Skin epidermis (tissue), 12 donors: ENCODE results near the gene TOE1.
A peak's percentile ranks its signal among the peaks of the same experiment; 100 is the strongest.
"Not testable (repeated sequence)": the region's sequence is repeated elsewhere in the genome, so short reads cannot be mapped to it uniquely, and the experiment has no call there.

Experiments used
- H3K27ac ChIP-seq, 21 experiments: fragments of 200-600 bp; sonication (generic) in 11 of 21; one replicate each; pipeline ENCODE4 v1.5.0; 2020; ENCODE audit warnings: mild to moderate bottlenecking in 3 of 21, inconsistent platforms in 2 of 21, moderate library complexity in 2 of 21
- H3K4me3 ChIP-seq, 7 experiments: fragments of 200-600 bp; sonication (generic) in 2 of 7; one replicate each; pipeline ENCODE4 v1.5.0; 2020; ENCODE audit warnings: inconsistent platforms in 2 of 7, mild to moderate bottlenecking in 2 of 7, moderate library complexity in 1 of 7

Gene TOE1

DNA sequence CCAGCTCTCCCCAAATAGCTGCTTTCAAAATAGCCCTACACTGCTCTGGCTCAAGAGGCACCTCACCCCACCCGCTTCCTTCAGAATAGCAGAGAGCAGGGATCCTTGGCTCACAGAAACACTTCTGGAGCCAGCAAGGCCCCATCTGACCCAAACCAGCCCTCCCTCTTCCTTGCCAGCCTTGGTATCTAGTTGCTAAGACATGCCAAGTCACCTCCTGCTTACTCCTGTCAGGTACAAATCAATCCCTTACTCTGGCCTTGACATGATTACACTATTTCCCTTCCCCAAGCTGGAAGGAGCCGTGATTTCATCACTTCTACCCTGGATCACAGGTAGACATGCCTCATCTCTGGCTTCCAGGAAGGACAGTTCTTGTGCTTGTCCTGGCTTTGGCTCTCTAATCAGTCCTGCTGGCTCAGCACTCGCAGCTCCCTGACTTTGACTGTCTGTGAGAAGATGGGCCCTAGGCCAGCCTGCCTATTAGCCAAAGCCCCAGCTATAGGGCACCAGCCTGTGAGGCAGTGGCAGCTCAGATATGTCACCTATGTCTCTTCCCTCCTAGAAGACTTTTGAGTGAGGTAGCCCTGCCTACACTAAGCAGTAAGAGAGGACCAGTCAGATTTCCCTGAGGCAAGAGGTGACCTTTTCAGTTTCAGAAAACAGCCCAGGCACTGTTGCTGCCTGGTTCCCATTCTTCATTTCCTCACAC is 9.2 kb downstream of the TOE1 start:
- Histone ChIP-seq H3K27ac (peak overlapping the region in 17 of 21 experiments; percentile 6 to 66 (median 39)), H3K4me3 (no peak overlapping the region)

DNA sequence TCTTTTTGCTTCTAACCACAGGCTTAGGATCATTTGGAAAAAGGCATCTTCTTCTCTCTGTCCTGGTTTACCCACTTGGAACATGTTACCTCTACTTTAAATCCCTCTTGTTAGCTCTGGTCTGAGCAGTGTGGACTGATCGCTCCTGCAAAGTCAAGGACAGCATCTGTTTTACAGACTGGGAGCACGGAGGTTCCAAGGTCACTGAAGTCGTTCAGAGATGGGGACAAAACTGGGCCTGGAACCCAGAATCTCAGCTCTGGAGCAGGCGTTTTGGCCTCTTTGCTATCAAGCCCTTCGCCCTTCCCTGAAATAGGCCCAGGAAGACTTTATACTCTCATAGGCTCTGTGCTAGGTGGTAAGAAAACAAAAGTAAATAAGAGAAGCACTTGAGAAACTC is 11.5 kb downstream of the TOE1 start:
- H3K27ac ChIP-seq = no peak overlapping the region

DNA sequence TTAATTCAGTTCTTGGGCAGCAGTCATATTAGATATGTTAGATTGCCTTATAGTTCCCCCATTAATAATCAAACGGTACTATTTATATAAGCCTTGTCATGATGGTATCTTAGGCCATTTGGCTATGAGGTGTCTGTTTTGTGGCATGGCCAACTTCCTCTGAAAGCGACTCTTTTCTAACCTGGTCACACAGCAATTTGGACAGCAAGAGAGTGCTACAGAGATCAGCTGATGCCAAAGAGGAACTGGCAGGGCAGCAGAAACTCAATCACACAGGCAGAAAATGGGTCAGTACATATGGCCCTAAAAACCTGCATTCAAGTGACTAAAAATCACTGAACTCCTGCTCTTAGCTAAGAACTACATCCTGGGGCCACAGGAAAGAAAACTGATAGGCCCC is 13.7 kb downstream of the TOE1 start:
- no peak overlapping the region for H3K27ac ChIP-seq

More for the DNA sequence above, 11.5 kb downstream of the TOE1 start:
- no peak overlapping the region for H3K4me3 ChIP-seq

DNA sequence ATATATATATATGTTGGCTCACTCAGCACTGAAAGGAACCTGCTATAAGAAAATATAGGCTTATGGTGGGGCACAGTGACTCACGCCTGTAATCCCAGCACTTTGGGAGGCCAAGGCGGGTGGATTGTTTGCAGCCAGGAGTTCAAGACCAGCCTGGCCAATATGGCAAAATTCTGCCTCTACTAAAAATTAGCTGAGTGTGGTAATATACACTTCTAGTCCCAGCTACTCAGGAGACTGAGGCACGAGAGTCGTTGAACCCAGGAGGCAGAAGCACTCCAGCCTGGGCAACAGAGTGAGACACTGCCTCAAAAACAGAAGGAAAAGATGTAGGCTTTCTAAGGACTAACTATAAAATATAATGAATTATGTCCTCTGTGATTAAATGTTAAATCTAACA is 14.9 kb downstream of the TOE1 start:
- no peak overlapping the region for H3K27ac ChIP-seq
- no peak overlapping the region for H3K4me3 ChIP-seq

More for the DNA sequence above, 13.7 kb downstream of the TOE1 start:
- H3K4me3 ChIP-seq = no peak overlapping the region

DNA sequence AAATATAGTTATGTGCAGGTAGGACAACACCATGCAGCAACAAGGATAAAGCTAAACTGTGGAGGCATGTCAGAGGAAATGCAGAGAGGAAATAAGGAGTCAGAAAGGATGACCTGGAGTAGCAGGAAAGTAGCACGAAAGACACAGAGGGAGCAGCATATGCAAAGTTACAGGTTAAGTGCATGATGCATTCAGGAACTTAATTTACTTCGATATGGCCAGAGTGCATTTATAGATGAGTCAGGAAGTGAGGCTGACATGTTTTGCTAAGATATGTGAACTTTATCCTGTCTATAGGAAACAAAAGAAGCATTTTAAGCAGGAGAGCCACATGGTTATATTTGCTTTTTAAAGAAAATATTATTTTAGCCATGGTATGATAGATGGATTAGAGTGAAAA is 15.7 kb downstream of the TOE1 start:
- H3K27ac ChIP-seq = no peak overlapping the region
- no peak overlapping the region for H3K4me3 ChIP-seq

DNA sequence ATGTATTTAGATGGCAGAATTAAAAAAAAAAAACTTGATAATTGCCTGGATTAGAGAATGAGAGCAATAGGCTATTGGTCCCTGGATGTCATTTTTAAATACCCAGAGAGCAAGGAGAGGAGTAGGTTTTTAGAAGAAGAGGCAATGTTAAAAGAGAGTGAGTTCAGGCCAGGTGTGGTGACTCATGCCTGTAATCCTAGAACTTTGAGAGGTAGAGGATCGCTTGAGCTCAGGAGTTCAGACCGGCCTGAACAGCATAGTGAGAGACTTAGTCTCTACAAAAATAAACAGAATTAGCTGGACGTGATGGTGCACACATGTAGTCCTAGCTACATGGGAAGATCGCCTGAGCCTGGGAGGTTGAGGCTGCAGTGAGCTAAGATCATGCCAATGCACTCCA is 16.2 kb downstream of the TOE1 start:
- Histone ChIP-seq H3K4me3 (no peak overlapping the region), H3K27ac (no peak overlapping the region)

DNA sequence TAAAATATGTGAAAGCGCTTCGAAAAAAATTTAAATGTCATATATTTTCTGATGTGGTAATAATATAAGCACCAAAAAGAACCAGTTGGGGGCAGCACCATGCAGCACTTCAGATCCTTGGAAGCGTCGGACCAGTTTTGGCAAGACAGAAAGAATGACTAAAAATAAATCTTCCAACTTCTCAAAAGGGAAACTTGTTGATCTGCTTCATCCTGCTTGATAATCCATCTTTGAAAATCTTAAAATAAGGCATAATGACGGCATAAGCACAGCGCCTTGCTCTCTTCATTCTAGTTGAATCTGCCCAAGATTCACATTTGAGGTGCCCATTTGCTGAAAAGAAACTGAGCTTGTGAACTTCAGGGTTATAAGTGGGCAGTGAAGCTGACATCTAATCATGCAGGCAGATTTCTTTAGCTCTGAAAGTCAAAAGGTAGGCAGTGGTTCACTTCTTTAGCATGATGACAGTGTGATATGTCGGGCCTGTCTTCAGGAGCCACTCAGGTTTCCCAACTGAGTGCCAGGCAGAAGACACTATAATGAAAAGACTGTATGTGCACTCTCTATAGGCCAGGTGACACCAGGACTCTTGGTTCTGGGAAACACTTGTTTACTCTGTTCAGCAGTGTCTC is 20.0 kb downstream of the TOE1 start:
- Histone ChIP-seq H3K27ac (peak overlapping the region in 17 of 21 experiments; percentile 3 to 72 (median 47)), H3K4me3 (no peak overlapping the region)

DNA sequence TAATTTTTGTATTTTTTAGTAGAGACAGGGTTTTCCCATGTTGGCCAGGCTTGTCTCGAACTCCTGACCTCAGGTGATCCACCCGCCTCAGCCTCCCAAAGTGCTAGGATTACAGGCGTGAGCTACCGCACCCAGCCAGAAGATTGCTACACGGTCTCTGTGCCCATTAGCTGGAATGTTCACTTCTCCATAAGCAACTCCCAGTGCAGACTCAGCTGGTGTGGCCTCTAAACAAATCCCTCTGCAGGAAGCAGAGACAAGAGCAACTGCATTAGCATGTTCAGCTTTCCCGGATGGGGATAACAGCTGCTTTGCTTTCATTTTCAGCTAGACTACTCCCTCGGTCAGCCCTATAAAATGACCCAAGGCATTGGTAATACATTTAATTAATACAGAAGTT is 21.0 kb downstream of the TOE1 start:
- peak overlapping the region in 18 of 21 experiments; percentile 3 to 73 (median 52) for H3K27ac ChIP-seq
- not testable (repeated sequence) for H3K4me3 ChIP-seq

DNA sequence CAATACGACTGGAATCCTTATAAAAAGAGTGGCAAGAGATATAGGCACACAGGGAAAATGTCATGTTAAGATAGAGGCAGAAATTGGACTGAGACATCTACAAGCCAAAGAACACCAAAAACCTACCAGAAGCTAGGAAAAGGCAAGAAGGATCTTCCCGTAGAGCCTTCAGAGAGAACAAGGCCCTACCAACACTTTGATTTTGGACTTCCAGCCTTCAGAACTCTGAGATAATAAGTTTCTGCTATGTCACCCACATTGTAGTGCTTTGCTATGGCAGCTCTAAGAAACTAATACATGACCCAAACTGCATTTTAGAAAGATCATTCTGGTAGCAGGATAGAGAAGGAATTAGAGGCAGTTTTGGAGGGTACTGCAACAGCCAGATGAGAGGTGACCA is 24.3 kb downstream of the TOE1 start:
- H3K27ac ChIP-seq = no peak overlapping the region

DNA sequence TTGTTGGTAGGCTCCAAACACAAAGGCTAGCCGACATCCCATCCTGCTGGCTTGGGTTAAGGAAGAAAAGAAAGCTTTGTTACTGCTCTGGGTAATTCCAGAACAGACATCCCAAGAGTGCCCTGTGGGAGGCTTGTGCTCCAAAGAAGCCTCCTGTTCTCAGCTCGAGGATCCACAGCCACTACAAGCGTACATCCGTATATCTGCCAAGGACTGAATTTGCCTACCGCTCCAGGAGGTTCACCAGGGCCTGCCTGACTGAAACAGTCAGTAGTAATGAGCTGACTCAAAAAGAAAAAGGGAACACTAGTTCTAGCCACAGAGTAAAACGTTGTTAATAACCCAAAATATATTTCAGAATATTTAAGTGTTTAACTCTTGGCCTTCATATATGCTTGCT is 25.1 kb downstream of the TOE1 start:
- Histone ChIP-seq H3K27ac (no peak overlapping the region), H3K4me3 (no peak overlapping the region)

More for the DNA sequence above, 24.3 kb downstream of the TOE1 start:
- H3K4me3 ChIP-seq = no peak overlapping the region

DNA sequence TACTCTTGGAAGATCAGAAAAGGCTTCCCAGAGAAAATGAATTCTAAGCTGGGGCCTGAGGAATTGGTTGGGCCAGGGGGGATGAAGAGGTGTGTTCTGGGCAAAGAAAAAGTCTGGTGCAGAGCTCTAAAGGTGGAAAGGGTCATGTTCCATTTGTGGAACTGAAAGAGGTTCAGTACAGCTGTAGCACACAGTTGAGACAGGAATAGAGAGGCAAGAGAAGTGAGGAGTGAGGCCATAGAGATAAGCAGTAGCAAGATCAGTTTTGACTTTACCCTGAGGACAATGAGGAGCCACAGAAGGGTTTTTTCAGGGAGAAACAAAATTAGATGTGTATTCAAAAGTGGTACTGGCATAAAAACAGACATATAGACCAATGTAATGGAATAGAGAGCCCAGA is 30.6 kb downstream of the TOE1 start:
- H3K4me3 ChIP-seq = no peak overlapping the region
- H3K27ac ChIP-seq = no peak overlapping the region

DNA sequence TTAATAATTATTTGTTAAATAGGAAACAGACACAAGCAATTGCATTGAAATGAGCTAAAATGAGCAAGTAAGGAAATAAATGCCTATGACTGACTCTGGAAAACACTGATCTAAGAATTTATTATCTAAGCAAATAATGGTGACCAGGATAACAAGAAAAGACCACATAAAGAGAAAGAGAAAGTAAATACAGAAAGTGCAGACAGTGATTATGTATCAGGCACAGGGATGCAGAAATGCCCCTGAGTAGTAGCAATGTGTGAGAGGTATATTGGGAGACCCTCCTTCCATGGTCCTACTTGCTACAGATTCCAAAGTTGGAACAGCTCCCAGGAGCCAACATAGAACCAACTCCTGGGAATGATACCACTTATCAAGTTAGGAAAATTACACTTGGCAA is 33.6 kb downstream of the TOE1 start:
- peak overlapping the region in 1 of 21 experiments; percentile 34 for H3K27ac ChIP-seq

DNA sequence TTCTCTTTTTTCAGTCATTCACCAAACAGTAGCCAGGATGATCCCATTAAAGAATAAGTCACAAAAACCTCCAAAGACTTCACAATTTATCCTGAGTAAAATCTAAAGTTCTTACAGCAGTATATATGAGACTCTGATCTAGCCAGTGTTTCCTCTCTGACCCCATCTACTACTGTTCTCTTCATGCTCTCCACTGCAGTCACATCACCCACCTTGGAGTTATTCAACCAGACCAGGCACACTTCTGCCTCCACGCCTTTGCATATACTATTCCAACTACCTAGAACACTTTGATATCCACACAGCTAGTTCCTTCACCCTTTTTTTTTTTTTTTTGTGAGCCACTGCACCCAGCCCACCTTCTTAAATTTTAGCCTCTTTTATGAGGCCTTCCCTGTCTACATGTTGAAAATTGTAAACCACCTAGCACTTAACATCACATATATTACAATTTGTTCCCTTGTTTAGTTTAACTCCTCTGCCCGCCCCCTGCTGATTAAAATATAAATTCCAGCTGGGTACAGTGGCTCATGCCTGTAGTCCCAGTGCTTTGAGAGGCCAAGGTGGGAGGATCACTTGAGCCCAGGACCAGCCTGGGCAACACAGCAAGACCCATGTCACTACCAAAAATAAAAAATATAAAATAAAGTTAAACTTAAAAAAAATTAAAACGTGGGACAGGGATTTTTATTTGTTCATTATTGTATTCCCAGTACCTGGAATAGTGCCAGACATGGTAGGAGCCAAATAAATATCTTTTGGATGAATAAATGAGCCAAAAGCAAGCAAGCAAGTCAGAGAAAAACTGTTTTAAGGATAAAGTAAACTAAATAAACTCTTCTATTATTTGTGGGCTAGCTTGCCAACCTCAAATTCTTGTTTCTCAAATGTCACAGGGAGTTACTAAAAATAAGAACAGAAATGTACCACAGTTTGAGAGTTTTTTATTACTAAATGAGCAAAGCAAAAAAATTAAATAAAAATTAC is 35.4 kb downstream of the TOE1 start:
- no peak overlapping the region for H3K27ac ChIP-seq
- no peak overlapping the region for H3K4me3 ChIP-seq

More for the DNA sequence above, 33.6 kb downstream of the TOE1 start:
- no peak overlapping the region for H3K4me3 ChIP-seq

DNA sequence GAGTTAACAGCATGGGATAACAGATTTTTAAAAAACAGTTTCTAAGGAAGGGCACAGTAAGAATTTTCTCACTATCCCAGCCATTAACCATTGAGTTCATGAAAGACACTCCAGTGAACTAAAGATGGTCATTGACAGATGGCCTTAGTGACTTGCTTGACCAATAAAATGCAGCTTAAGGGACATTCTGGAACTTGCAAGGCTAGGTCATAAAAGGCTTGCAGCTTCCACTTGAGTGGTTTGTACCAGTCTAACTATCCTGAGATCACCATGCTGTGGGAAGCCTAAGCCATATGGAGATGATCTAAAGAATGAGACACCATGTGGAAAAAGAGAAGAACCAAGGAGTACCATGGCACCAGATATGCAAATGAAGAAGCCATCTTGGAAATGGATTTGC is 38.2 kb downstream of the TOE1 start:
- no peak overlapping the region for H3K27ac ChIP-seq
- no peak overlapping the region for H3K4me3 ChIP-seq

DNA sequence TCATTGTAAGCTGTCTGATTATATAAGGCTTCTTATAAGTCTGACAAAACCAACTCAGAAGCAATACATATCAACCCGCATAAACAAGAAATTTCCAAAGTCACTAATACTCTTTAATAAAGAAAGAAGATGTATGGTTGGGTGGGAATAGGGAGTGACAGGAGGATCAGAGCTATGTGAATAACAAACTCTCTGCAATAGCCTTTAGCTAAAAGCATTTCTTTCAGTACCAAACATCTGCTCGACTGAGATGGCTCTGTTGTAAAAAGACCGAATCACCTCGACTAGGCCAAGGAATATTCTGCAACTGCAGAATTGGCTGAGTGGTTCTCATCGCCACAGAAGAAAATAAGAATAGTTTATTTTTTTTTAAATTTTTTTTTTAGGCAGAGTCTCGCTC is 39.6 kb downstream of the TOE1 start:
- Histone ChIP-seq H3K27ac (no peak overlapping the region), H3K4me3 (no peak overlapping the region)

DNA sequence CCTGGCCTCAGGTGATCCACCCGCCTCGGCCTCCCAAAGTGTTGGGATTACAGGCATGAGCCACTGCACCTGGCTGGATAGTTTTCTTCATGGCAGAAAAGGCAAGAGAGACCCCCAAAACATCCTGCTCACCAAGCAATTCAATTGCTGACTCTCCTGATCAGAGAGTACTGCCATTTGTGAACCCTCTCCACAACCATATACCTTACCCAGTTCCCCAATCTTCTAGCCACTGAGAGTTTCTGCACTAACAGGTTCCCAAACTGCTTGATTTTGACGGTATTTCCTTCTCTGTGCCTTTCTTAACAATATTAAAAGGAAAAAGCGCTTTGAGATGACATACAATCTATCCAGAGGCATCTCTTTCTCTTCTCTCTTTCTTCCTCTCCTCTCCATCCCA is 40.2 kb downstream of the TOE1 start:
- no peak overlapping the region for H3K4me3 ChIP-seq
- no peak overlapping the region for H3K27ac ChIP-seq

DNA sequence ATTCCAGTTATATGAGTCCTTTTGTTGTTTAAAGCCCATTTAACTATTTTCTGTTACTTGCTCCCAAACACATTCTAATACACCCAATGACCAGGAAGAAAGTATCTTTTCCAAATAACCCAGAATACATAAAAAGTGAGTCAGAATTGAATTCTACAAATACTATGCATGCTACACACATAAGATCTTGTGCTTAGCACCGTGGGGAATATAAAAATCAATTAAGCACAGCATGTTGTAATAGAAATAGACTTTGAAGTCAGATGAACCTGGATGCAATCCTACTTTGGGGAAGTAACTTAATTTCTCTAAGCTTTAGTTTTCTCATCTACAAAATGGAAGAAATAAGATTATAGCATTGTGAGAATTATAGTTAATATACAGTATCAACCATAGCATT is 40.8 kb downstream of the TOE1 start:
- Histone ChIP-seq H3K4me3 (no peak overlapping the region), H3K27ac (no peak overlapping the region)

DNA sequence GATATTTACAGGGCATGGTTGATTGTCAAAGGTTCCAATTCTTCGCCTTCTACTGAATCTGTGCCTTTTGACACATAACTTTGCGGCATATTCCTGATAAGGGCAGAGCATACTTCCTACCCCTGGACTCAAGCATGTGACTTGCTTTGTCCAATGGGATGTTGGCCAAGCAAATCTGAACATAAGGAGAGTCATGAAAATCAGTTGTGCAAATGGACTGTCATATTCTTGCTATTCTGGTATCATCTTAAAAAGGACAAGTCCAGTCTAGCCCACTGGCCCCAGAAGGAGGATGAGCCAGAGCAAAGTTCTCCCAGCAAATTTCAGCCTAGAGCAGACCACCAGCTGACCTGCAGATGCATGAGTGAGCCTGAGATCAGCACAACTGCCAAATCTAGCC is 41.3 kb downstream of the TOE1 start:
- Histone ChIP-seq H3K4me3 (no peak overlapping the region), H3K27ac (no peak overlapping the region)

DNA sequence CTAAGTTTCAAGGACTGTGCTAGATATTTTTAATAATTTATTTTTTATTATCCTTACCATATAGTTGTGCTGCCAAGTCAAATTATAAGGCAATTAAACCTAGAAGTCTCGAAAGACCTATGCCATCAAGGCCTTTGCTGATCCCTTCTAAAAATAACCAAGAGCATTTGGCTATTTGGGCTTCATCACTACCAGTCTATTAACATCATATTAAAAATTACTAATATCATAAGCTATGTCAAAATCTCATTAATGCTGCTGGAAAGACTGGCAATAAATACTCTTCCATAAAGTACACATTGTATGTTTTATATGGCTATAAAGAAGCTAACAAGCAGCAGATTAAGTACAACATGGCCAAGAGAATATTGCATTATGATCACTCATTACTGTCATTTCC is 43.2 kb downstream of the TOE1 start:
- Histone ChIP-seq H3K4me3 (no peak overlapping the region), H3K27ac (no peak overlapping the region)

DNA sequence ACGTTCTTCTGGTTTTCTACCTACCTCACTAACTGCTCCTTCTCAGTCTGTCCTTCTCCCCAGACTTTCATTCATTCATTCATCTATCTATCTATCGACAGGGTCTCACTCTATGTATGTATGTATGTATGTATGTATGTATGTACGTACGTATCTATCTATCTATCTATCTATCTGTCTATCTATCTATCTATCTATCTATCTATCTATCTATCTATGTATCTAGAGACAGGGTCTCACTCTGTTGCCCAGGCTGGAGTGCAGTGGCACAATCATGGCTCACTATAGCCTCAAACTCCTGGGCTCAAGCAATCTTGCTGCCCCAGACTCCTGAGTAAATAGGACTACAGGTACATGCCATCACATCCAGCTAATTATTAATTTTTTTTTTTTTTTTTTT is 44.2 kb downstream of the TOE1 start:
- H3K27ac ChIP-seq, H3K4me3 ChIP-seq: not testable (repeated sequence)
